ENCODE results near the gene ZNF764. TPM values are rescaled to one million over a fixed set of nuclear protein-coding genes. Genes with fewer than 3 reads are reported as not detected.
A peak's percentile ranks its signal among the peaks of the same experiment; 100 is the strongest.

The ZNF764 gene
- total and polyA plus RNA-seq, 9 of the 15 experiments (the other 6 are each of a cell fraction or from before 2014, with no cell fraction given): 0.69 to 10.1 (median 4.1) TPM

DNA sequence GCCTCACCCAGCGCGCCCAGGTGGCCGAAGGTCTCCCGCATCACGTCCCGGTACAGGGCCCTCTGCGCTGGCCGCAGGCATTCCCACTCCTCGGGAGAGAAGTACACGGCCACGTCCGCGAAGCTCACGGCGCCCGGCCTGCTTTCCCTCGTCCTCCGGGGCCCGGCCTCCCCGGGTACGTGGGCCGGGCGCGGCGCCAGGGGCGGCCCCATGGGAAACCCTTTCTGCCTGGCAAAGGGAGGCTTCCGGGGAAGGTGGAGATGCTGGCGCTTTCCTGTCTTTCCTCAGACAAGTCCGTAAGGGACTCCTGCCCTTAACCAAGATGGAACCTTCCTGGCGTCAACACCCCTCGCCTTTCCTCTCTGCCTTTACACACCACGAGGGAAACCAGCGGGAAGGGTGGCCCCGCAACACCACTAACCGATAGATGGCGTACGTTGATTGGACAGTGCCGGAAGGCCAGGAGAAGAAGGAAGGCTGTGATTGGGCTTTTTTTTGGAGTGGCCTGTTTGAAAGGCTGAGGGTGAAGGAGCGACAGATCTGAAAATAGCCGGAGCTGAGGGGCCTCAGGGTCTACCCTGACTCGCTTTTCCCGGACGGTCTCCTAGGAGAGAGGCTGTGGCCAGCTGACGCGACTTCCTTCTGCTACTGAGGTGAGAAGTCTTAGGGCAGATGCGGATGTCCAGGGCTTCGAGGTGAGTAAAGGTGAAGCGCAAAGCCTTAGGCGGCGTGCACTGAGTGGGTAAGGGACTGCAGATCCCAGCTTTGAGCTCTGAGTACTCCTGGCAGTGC lies 27.4 kb upstream of the ZNF764 start, which contains the start of gene ZNF785 (continued):
- 0 out of 2 replicates have a peak, but pooled peaks have one; percentile 29 for TF ChIP-seq ATF2 (CRISPR knock-in tag; IDR thresholded peaks at IDR 0.05)
- TF ChIP-seq, protein P1, sequence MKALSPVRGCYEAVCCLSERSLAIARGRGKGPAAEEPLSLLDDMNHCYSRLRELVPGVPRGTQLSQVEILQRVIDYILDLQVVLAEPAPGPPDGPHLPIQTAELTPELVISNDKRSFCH (CRISPR knock-in tag; IDR thresholded peaks at IDR 0.05): no peak
- TF ChIP-seq, protein P1 (tag; IDR thresholded peaks at IDR 0.05): peak; percentile 74
- TF ChIP-seq FOXM1 (IDR thresholded peaks at IDR 0.05; ENCODE audit: low read depth): peak; percentile 95
- peak; percentile 94; the same call in 1 of the 2 replicates for TF ChIP-seq FOXM1 (CRISPR knock-in tag; IDR thresholded peaks at IDR 0.05; ENCODE audit: low read depth)
- peak; percentile 39; the same call in 1 of the 2 replicates for TF ChIP-seq ZHX1 (conservative IDR thresholded peaks at IDR 0.05; ENCODE audit: low read length)
- no peak for TF ChIP-seq CHD7 (IDR thresholded peaks at IDR 0.05; ENCODE audit: low read depth, low read length)
- no peak for TF ChIP-seq PCBP2 (IDR thresholded peaks at IDR 0.05; ENCODE audit: low read depth, low read length, poor library complexity, severe bottlenecking)
- TF ChIP-seq TGIF2 (CRISPR knock-in tag; IDR thresholded peaks at IDR 0.05): peak; percentile 76; the same call in 1 of the 2 replicates
- TF ChIP-seq BHLHE40 (IDR thresholded peaks at IDR 0.05; ENCODE audit: low read length): peak; percentile 31; the same call in 1 of the 2 replicates

All from K562 (cell line).